ENCODE measurements around the gene DEF6. TPM values are rescaled to one million over a fixed set of nuclear protein-coding genes. Genes with fewer than 3 reads are reported as not detected.

DEF6 gene
- total RNA-seq, 4 donors from 2014 or later, result 0.78 to 4.6 (median 4.3) TPM

- Histone ChIP-seq H3K4me1 (peaks cover 0 to 16% (median 6%) of the 10 kb centered on the region in 3 donors), H3K4me3 (no peak overlapping the region), H3K27me3 (no peaks in the 10 kb centered on the region), H3K27ac (no peak overlapping the region), H3K36me3 (peaks cover 0 to 71% of the 10 kb centered on the region in 2 donors), H3K9me3 (no peaks in the 10 kb centered on the region)
- TF ChIP-seq POLR2A (IDR thresholded peaks at IDR 0.05) (no peak), CTCF (IDR thresholded peaks at IDR 0.05) (peak in 3 of 4 experiments; percentile 53 to 70 (median 68))
- ATAC-seq, result no peak
- WGBS, 2 donors (ENCODE audit: low coverage in 1 of 2), result 31 to 48% methylated on average over 5 to 9 of the region's 10 CpGs
Observed at GRCh38 chr6:35294308-35294945, 3.2 kb upstream of the DEF6 start.

- H3K27ac ChIP-seq, result no peak overlapping the region
- no peak for TF ChIP-seq POLR2A (IDR thresholded peaks at IDR 0.05)
- no CpG with 5 or more reads among the region's 2 CpGs for WGBS, 2 donors (ENCODE audit: low coverage in 1 of 2)
- H3K36me3 ChIP-seq, result peaks cover 0 to 65% of the 10 kb centered on the region in 2 donors
- no peak overlapping the region for H3K4me3 ChIP-seq
- no peaks in the 10 kb centered on the region for H3K27me3 ChIP-seq
- ATAC-seq, result no peak
- no peaks in the 10 kb centered on the region for H3K9me3 ChIP-seq
- peaks cover 0 to 16% (median 6%) of the 10 kb centered on the region in 3 donors for H3K4me1 ChIP-seq
Observed at GRCh38 chr6:35295036-35295435, 2.6 kb upstream of the DEF6 start.

- Histone ChIP-seq H3K27me3 (no peaks in the 10 kb centered on the region), H3K27ac (no peak overlapping the region), H3K36me3 (peaks cover 0 to 58% of the 10 kb centered on the region in 2 donors), H3K4me3 (no peak overlapping the region), H3K4me1 (peaks cover 0 to 16% (median 6%) of the 10 kb centered on the region in 3 donors), H3K9me3 (no peaks in the 10 kb centered on the region)
- no peak for TF ChIP-seq EP300 (IDR thresholded peaks at IDR 0.05)
- TF ChIP-seq CTCF (IDR thresholded peaks at IDR 0.05), result no peak
- no peak for TF ChIP-seq POLR2A (IDR thresholded peaks at IDR 0.05)
- no peak for TF ChIP-seq POLR2AphosphoS5 (IDR thresholded peaks at IDR 0.05)
- 0% methylated on average over 1 of the region's 3 CpGs; no CpG with 5 or more reads in 1 of the 2 donors for WGBS, 2 donors (ENCODE audit: low coverage in 1 of 2)
- ATAC-seq, result no peak
Observed at GRCh38 chr6:35295521-35296315, 1.9 kb upstream of the DEF6 start.

- Histone ChIP-seq H3K36me3 (peaks cover 0 to 45% of the 10 kb centered on the region in 2 donors), H3K9me3 (no peaks in the 10 kb centered on the region), H3K27ac (peak overlapping the region in 2 of 4 donors; percentile 41 to 65), H3K27me3 (no peaks in the 10 kb centered on the region), H3K4me3 (peak overlapping the region in 1 of 2 donors; percentile 47), H3K4me1 (peaks cover 0 to 16% (median 6%) of the 10 kb centered on the region in 3 donors)
- 25 to 40% methylated on average over 1 of the region's 6 CpGs for WGBS, 2 donors (ENCODE audit: low coverage in 1 of 2)
- TF ChIP-seq POLR2AphosphoS5 (IDR thresholded peaks at IDR 0.05) (no peak), CTCF (IDR thresholded peaks at IDR 0.05) (no peak), EP300 (IDR thresholded peaks at IDR 0.05) (no peak), POLR2A (IDR thresholded peaks at IDR 0.05) (no peak)
- ATAC-seq, result no peak
Observed at GRCh38 chr6:35296931-35297600, 552 bp upstream of the DEF6 start.

- 70 to 72% methylated on average over 2 to 3 of the region's 6 CpGs for WGBS, 2 donors (ENCODE audit: low coverage in 1 of 2)
- no peak for ATAC-seq
- H3K36me3 ChIP-seq, result peaks cover 0 to 29% of the 10 kb centered on the region in 2 donors
- no peaks in the 10 kb centered on the region for H3K27me3 ChIP-seq
- H3K4me1 ChIP-seq, result peaks cover 0 to 16% (median 6%) of the 10 kb centered on the region in 3 donors
- H3K27ac ChIP-seq, result peak overlapping the region in 1 of 4 donors; percentile 65
- peak overlapping the region in 1 of 2 donors; percentile 47 for H3K4me3 ChIP-seq
- no peaks in the 10 kb centered on the region for H3K9me3 ChIP-seq
- TF ChIP-seq CTCF (IDR thresholded peaks at IDR 0.05) (no peak), POLR2A (IDR thresholded peaks at IDR 0.05) (no peak), EP300 (IDR thresholded peaks at IDR 0.05) (no peak), POLR2AphosphoS5 (IDR thresholded peaks at IDR 0.05) (no peak)
Observed at GRCh38 chr6:35298625-35299140, 1.1 kb downstream of the DEF6 start.
